Activated T-cell treated with anti-CD3 and anti-CD28 coated beads, Interleukin-2, amount 50 U/mL, for 72 hours (primary cell): Measurements from ENCODE around the gene TERC. TPM values are rescaled to one million over a fixed set of nuclear protein-coding genes. Genes with fewer than 3 reads are reported as not detected.

Experiments
- ATAC-seq, 2 donors: fragments of 150-1000 bp; cut with Tn5 transposase; replicated peaks in 1 of 2; 2 replicates each; pipeline ENCODE4 v1.10.0; 2021; ENCODE audit warnings: moderate library complexity in 2 of 2, mild to moderate bottlenecking in 1 of 2
- DNase-seq, 2 donors: peaks; one replicate each; pipeline ENCODE4 v3.0.0; 2021 to 2022; ENCODE audit warnings: mixed read lengths in 1 of 2
- H3K27ac Mint-ChIP-seq: one replicate; pipeline ENCODE4 v1.8.0; 2022; ENCODE audit warnings: mild to moderate bottlenecking, moderate library complexity, mixed read lengths
- H3K27me3 Mint-ChIP-seq: one replicate; pipeline ENCODE4 v1.8.0; 2022; ENCODE audit warnings: low read depth, mixed read lengths
- H3K36me3 Mint-ChIP-seq, 2 donors: one replicate each; pipeline ENCODE4 v1.8.0; 2022; ENCODE audit warnings: mixed read lengths in 2 of 2, mild to moderate bottlenecking in 1 of 2; ENCODE audit not compliant: insufficient read depth in 2 of 2
- H3K4me1 Mint-ChIP-seq: one replicate; pipeline ENCODE4 v1.8.0; 2022; ENCODE audit warnings: low read depth, mixed read lengths
- H3K4me3 Mint-ChIP-seq, 2 donors: one replicate each; pipeline ENCODE4 v1.8.0; 2022; ENCODE audit warnings: mild to moderate bottlenecking in 2 of 2, mixed read lengths in 2 of 2, moderate library complexity in 2 of 2
- H3K9me3 Mint-ChIP-seq, 2 donors: one replicate each; pipeline ENCODE4 v1.8.0; 2022; ENCODE audit warnings: mixed read lengths in 2 of 2
- total RNA-seq, 2 donors: library from RNA; stranded (reverse); gene quantifications; one replicate each; pipeline ENCODE4 v1.2.3, GENCODE V29; 2022

Gene TERC
- 10 to 100 TPM in 1 of 2 donors, 1 to 10 TPM in 1; 5.6 to 23.0 TPM for total RNA-seq

DNA sequence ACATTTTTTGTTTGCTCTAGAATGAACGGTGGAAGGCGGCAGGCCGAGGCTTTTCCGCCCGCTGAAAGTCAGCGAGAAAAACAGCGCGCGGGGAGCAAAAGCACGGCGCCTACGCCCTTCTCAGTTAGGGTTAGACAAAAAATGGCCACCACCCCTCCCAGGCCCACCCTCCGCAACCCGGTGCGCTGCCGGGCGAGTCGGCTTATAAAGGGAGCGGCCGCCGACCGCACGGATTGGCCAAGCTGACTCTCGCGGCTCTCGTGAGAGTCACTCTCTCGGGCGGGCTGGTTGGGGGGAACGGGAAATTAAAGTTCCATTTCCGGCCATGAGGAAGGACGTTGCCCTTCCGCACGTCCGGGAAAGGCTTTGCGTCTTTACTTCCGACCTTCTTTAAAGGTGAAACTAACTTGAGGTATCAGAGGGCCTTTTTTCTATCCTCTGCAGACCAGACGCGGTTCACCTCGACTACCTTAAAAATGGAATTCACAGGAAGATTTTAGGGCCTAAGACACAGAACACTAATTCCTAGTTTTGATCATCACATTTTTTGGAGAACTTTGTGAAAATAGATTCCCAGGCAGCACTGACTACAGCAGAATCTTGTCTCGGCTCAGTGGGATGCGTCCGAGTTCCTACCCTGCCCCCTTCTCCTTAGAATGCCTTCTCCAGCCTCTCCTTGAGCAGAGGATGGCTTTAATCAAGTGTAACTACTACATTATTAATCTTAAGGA lies at the start of gene TERC:
TSS of gene TERC (minus strand) at position 179 of the 731 bp plus-strand sequence.
- Mint-ChIP-seq H3K4me3 (peak within 1 kb of the TSS; percentile 92 to 97), H3K27ac (peak within 1 kb of the TSS; percentile 98), H3K36me3 (peaks cover 2 to 3% of the 10 kb centered on the region in 2 donors), H3K9me3 (peaks cover 0 to 2% of the 10 kb centered on the region in 2 donors), H3K4me1 (peaks cover 17% of the 10 kb centered on the region), H3K27me3 (no peaks in the 10 kb centered on the region)
- ATAC-seq (peak; percentile 88 to 89), DNase-seq (peak; percentile 92 to 93)

DNA sequence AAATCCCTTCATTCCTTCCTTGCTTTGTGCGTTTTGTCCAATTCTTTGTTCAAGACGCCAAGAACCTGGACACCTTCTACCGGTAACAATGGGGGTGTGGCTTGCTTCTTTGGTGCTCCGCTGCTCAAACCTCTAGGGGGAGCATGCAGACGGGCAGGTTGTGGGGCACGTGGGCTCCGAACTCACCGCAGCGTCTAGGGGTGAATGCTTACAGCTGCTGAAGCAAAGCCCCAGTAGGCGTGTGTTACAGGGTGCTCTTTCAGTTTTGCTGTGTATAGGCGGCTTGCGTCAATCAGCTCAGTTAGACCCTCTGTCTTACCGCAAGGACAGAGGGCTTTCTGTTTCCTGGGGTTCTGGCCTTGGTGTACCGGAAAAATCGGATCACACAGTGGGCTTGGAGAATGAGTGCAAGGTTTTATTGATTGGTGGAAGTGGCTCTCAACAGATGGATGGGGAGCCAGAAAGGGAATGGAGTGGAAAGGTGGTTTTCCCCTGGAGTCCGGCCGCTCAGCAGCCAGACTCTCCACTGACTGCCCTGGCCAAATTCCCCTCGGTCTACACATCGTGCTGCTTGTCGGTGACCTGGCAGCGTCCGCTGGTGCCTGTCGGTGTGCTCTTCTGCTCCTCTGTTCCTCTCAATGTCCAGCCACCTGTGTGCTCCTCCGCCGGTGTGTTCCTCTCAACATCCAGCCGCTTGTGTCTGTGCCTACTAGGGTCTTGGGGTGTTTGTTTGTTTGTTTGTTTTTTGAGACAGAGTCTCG lies 49.1 kb upstream of the TERC start:
- DNase-seq, result peak; percentile 82 to 88
- peaks cover 27% of the 10 kb centered on the region for H3K4me1 Mint-ChIP-seq
- H3K9me3 Mint-ChIP-seq, result peaks cover 5 to 6% of the 10 kb centered on the region in 2 donors
- ATAC-seq, result peak; percentile 83
- H3K4me3 Mint-ChIP-seq, result peak overlapping the region; percentile 90 to 91
- H3K27me3 Mint-ChIP-seq, result peaks cover 14% of the 10 kb centered on the region
- peaks cover 8 to 11% of the 10 kb centered on the region in 2 donors for H3K36me3 Mint-ChIP-seq
- peak overlapping the region; percentile 72 for H3K27ac Mint-ChIP-seq

GRCh38 chr3:169813278-169813677 lies 48.4 kb upstream of the TERC start:
- DNase-seq, result no peak

GRCh38 chr3:169812332-169813235 lies 47.7 kb upstream of the TERC start, which contains the start of the genes LRRC34 and LRRIQ4:
TSS of gene LRRC34 (minus strand) at chr3:169812904. CDS start at chr3:169812548, 356 bp downstream.
TSS of gene LRRIQ4 (plus strand) at chr3:169812870. CDS start at chr3:169821922, 9,052 bp downstream.
- Mint-ChIP-seq H3K27ac (peak within 1 kb of the TSS; percentile 72), H3K4me3 (peak within 1 kb of the TSS; percentile 90 to 91), H3K27me3 (peaks cover 3% of the 10 kb centered on the region), H3K9me3 (peaks cover 5 to 6% of the 10 kb centered on the region in 2 donors), H3K36me3 (peaks cover 8 to 11% of the 10 kb centered on the region in 2 donors), H3K4me1 (peaks cover 27% of the 10 kb centered on the region)
- peak; percentile 77 to 84 for DNase-seq
- peak; percentile 75 for ATAC-seq

More at GRCh38 chr3:169813278-169813677, 48.4 kb upstream of the TERC start:
- H3K4me1 Mint-ChIP-seq, result peaks cover 27% of the 10 kb centered on the region
- peaks cover 10% of the 10 kb centered on the region for H3K27me3 Mint-ChIP-seq
- no peak for ATAC-seq
- H3K4me3 Mint-ChIP-seq, result peak overlapping the region; percentile 90 to 91
- H3K36me3 Mint-ChIP-seq, result peaks cover 8 to 11% of the 10 kb centered on the region in 2 donors
- H3K27ac Mint-ChIP-seq, result peak overlapping the region; percentile 72
- peaks cover 5 to 6% of the 10 kb centered on the region in 2 donors for H3K9me3 Mint-ChIP-seq

DNA sequence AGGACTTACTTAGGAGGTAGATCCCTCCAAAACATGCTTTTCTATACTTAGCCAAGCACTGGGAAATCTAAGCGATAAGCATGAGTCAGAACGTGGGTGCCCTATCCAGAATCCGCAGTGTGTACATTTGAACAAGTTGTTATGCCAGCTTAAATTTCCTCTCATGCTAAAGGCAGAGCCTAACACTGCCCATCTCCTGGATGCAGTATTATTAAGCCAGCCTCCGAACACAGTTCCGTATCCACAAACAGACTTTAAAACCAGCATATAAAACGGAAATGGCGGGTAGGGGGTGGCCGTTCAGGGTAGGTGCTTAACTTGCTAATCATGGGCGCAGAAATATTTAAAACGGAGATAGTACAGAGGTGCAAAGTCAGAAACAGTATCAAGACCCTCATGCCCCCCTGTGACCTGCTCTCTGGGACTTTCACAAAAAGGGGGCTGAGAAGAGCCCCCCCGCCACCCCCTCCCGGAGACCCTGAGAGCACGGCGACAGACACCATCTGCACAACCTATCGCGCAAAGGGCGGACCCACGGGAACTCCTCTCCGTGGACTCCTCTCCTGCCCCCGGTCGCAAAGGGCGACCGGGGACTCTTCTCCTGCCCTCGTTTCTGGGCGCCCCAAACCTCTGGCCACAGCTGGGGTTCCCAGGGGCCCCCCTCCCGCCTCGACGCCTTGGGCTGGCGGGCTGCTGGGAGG lies 46.9 kb upstream of the TERC start:
- H3K27ac Mint-ChIP-seq, result peak overlapping the region; percentile 57

GRCh38 chr3:169809230-169809795 lies 44.5 kb upstream of the TERC start:
- H3K4me1 Mint-ChIP-seq, result peaks cover 25% of the 10 kb centered on the region
- H3K9me3 Mint-ChIP-seq, result no peaks in the 10 kb centered on the region
- H3K27ac Mint-ChIP-seq, result no peak overlapping the region
- H3K27me3 Mint-ChIP-seq, result no peaks in the 10 kb centered on the region
- DNase-seq (no peak), ATAC-seq (no peak)
- H3K4me3 Mint-ChIP-seq, result no peak overlapping the region
- H3K36me3 Mint-ChIP-seq, result peaks cover 0 to 4% of the 10 kb centered on the region in 2 donors

More for the DNA sequence above, 46.9 kb upstream of the TERC start:
- Mint-ChIP-seq H3K4me1 (peaks cover 27% of the 10 kb centered on the region), H3K9me3 (peaks cover 5 to 6% of the 10 kb centered on the region in 2 donors), H3K27me3 (no peaks in the 10 kb centered on the region), H3K36me3 (peaks cover 6 to 10% of the 10 kb centered on the region in 2 donors), H3K4me3 (peak overlapping the region; percentile 90 to 91)
- ATAC-seq (peak; percentile 20 to 28), DNase-seq (peak in 1 of 2 donors; percentile 12)

DNA sequence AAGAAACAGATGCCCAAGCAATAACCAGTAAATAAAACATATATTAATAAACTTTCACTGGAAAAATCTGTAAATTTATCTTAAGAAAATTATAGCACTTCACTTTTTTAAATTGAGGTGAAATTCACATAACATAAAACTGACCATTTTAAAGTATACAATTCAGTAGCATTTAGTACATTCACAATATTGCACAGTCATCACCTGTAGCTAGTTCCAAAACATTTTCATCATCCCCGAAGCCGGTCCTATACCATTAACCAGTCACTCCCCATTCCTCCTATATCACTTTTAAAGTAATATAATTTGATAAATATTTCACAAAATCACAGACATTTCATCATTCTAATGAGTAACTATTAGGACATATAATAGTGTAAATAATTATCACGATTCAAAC lies 39.8 kb upstream of the TERC start:
- no peak overlapping the region for H3K4me3 Mint-ChIP-seq
- H3K36me3 Mint-ChIP-seq, result peaks cover 0 to 4% of the 10 kb centered on the region in 2 donors

DNA sequence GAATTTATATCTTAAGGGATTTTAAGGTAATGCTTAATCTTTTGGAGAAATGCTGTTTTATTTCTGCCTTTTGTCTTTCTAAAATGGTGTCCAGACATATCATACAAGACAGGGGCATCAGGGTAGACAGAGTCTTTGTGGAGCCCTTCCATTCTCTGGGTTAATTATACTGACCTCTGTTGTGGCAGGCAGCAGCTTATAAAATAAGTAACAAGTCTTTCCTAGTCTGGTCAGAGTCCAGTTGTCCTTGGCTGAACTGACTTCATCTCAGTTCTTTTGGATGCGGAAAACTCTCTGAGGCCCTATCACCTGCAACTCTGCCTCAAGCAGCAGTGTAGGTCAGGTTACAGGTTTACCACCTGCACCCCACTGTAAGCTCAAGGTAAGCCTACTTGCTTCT lies 27.5 kb upstream of the TERC start:
- DNase-seq (no peak), ATAC-seq (no peak)

More for the DNA sequence above, 39.8 kb upstream of the TERC start:
- DNase-seq (no peak), ATAC-seq (no peak)
- Mint-ChIP-seq H3K9me3 (no peaks in the 10 kb centered on the region), H3K4me1 (no peaks in the 10 kb centered on the region), H3K27me3 (no peaks in the 10 kb centered on the region), H3K27ac (no peak overlapping the region)

GRCh38 chr3:169790687-169791429 lies 26.0 kb upstream of the TERC start:
- ATAC-seq, result no peak
- Mint-ChIP-seq H3K36me3 (peaks cover 0 to 17% of the 10 kb centered on the region in 2 donors), H3K27me3 (no peaks in the 10 kb centered on the region), H3K4me3 (no peak overlapping the region), H3K9me3 (no peaks in the 10 kb centered on the region), H3K4me1 (peaks cover 22% of the 10 kb centered on the region), H3K27ac (no peak overlapping the region)
- no peak for DNase-seq

More for the DNA sequence above, 27.5 kb upstream of the TERC start:
- Mint-ChIP-seq H3K4me1 (peaks cover 16% of the 10 kb centered on the region), H3K27me3 (no peaks in the 10 kb centered on the region), H3K36me3 (peaks cover 0 to 10% of the 10 kb centered on the region in 2 donors), H3K9me3 (no peaks in the 10 kb centered on the region), H3K4me3 (no peak overlapping the region), H3K27ac (no peak overlapping the region)

DNA sequence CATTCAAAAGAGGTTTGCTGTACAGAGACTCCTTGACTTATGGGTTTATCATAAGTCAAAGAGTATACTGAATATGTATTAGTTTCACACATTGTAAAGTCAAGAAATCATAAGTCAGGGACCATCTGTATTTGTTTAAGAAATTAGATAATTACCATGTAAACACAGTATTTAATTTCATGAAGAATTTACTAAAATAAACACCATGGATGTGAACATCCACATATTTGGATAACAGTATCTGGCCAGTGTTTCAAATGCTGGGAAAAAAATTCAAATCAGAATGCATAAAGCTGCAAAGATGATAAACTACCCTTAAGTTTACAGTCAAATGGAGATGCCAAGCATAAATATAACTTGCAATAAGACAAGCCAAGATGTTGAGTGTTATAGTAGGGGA lies 25.4 kb upstream of the TERC start:
- no peaks in the 10 kb centered on the region for H3K9me3 Mint-ChIP-seq
- no peak overlapping the region for H3K4me3 Mint-ChIP-seq
- H3K27me3 Mint-ChIP-seq, result no peaks in the 10 kb centered on the region
- ATAC-seq (no peak), DNase-seq (no peak)
- H3K27ac Mint-ChIP-seq, result no peak overlapping the region
- H3K4me1 Mint-ChIP-seq, result peaks cover 28% of the 10 kb centered on the region
- peaks cover 0 to 21% of the 10 kb centered on the region in 2 donors for H3K36me3 Mint-ChIP-seq

DNA sequence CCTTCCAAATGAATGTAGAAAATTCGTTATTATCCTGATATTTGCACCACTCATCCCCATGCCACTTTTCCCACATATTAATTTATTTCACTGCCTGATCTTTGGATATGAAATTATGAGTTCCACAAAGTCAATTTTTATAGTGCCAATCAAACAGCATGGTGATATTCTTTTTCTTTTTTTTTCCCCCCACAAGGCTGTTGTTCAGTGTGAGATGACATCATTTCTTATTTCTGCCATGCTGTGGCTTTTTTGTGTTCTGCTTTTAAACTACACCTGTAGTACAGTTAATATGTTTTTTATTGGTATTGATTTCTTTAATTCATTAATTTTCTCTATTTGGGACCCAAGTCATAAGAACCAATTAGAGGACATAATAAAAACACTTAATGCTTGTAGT lies 22.9 kb upstream of the TERC start:
- ATAC-seq (no peak), DNase-seq (no peak)
- H3K4me3 Mint-ChIP-seq, result no peak overlapping the region
- H3K9me3 Mint-ChIP-seq, result no peaks in the 10 kb centered on the region
- H3K4me1 Mint-ChIP-seq, result peaks cover 28% of the 10 kb centered on the region
- H3K36me3 Mint-ChIP-seq, result peaks cover 0 to 24% of the 10 kb centered on the region in 2 donors
- H3K27me3 Mint-ChIP-seq, result no peaks in the 10 kb centered on the region
- peak overlapping the region; percentile 61 for H3K27ac Mint-ChIP-seq
